ENCODE data around the gene CBFA2T2. TPM values are rescaled to one million over a fixed set of nuclear protein-coding genes. Genes with fewer than 3 reads are reported as not detected.

CBFA2T2 gene
- polyA plus RNA-seq, 5 donors = 34.1 to 48.8 (median 40.5) TPM

GRCh38 chr20:33650111-33650752 is 160.3 kb downstream of the CBFA2T2 start:
- no peak for DNase-seq

GRCh38 chr20:33650753-33651561 is 161.1 kb downstream of the CBFA2T2 start:
- no peak for DNase-seq

- no peak for DNase-seq
Observed at GRCh38 chr20:33651562-33652048, 161.7 kb downstream of the CBFA2T2 start.

DNA sequence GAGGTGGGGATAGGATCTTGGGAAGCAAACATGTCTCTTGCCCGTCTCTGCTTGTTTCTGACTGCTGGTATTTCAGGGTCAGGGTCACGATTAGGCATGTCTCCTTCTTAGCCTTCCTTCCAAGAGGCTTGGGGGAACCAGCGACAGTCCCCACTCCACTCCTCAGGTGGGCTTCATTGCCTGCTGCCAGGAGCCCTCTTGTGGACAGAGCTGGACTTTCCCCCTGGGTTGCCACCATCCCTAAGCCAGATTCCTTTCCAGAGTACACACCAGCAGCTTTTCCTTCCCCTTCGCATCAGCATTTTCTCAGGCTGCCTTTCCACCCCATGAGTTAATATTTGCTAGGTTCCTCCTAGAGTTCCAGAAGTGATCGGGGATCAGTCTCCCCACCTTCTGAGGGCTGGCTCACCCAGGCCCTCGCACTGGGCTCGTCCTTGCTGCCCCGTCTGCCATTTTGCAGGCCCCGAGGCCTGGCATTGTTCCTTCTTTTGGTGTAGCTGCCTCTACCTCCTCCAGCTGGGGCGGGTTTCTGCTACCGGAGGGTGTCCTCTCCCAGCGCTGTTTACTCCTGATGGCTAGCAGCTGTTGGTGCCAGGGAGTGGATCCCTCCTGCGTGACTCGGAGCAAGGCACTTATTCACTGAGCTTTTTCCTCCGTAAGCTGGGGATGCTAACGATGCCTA is 163.5 kb downstream of the CBFA2T2 start:
- DNase-seq = peak in 1 of 2 donors; percentile 66

- DNase-seq = no peak
Observed at GRCh38 chr20:33653900-33654596, 164.2 kb downstream of the CBFA2T2 start.

GRCh38 chr20:33654680-33655161 is 164.8 kb downstream of the CBFA2T2 start:
- DNase-seq = no peak

DNA sequence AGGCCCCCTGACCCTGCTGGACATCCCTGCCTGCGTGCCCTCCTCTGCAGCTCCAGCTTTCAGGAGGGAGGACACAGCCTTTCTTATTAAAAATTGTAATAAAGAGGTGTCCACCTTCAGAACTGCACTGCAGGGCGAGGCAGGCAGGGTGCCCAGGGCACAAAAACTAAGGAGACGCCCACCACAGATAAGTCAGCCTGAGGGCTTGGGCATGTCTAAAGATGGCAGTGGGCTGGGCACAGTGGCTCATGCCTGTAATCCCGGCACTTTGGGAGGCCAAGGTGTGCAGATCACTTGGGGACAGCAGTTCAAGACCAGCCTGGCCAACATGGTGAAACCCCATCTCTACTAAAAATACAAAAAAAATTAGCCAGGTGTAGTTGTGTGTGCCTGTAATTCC is 165.3 kb downstream of the CBFA2T2 start:
- no peak for DNase-seq

DNA sequence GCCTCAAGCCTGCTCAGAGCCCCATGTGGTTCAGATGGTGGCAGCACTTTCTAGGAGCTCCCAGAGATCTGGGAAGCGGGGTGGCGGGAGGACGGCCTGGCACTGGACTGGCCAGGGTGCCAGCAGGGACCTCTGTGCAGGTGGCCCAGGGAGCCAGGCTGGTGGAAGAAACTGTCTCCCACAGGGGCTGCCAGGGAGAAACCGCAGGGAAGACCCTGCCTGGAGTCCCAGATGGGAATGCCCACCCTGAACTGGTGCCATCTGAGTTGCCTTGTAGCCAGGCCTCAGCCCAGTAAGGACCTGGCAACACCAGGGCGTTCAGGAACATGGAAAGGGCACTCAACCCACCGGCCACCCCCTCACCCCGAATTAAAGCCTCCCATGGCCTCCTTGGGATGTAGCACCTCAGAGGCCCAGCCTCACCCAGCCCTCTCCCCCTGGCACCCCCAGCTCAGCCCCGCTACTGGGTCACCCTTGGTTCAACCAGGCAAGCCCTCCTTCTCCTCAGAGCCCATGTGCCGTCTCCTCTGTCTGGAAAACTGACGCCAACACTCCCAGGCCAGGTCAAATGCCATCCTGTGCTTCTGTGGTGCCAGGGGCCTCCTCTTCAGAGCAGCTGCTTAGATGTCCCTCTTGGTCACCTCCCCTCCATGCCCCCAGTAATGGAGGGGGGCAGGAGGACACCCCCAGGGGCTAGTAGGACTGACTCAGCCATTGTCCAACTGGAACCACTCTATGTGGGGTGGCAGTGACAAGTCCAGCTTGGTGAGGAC is 166.3 kb downstream of the CBFA2T2 start:
- no peak for DNase-seq

GRCh38 chr20:33656783-33657703 is 167.1 kb downstream of the CBFA2T2 start:
- DNase-seq = no peak

- DNase-seq = no peak
Observed at GRCh38 chr20:33657704-33658095, 167.8 kb downstream of the CBFA2T2 start.

DNA sequence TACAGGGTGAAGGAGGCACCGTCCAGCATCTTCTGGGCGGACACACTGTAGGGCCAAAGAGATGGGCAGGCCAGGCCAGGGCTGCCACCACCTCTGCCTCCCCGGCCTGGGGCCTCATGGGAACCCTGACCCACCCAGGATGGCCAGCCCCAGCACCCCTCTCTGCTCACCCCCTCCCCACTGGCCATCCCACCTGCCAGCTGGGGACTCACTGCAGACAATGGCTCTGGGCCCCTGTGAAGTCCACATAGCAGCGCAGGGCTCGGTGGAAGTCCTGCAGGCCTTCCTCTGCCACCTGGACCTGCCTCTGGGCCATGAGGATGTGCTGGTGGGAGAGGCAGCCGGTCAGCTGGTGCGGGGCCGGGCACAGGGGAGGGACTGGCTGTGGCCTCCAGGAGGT is 168.6 kb downstream of the CBFA2T2 start:
- no peak for DNase-seq

DNA sequence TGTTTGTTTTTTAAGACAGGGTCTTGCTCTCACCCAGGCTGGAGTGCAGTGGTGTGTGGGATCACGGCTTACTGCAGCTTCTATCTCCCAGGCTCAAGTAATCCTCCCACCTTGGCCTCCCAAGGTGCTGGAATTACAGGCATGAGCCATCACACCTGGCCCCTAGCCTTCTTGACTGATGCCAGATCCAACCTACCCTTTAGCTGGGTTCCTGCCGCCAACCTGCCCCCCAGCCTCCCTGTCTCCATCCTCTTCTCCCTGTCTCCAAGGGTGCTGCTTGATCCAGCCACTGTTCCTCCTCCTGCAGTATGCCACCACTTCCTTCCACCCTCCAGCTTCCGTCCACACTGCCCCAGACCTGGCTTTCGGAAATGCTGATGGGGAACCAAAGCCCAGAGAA is 169.0 kb downstream of the CBFA2T2 start:
- no peak for DNase-seq

- DNase-seq = no peak
Observed at GRCh38 chr20:33659341-33660034, 169.6 kb downstream of the CBFA2T2 start.

DNA sequence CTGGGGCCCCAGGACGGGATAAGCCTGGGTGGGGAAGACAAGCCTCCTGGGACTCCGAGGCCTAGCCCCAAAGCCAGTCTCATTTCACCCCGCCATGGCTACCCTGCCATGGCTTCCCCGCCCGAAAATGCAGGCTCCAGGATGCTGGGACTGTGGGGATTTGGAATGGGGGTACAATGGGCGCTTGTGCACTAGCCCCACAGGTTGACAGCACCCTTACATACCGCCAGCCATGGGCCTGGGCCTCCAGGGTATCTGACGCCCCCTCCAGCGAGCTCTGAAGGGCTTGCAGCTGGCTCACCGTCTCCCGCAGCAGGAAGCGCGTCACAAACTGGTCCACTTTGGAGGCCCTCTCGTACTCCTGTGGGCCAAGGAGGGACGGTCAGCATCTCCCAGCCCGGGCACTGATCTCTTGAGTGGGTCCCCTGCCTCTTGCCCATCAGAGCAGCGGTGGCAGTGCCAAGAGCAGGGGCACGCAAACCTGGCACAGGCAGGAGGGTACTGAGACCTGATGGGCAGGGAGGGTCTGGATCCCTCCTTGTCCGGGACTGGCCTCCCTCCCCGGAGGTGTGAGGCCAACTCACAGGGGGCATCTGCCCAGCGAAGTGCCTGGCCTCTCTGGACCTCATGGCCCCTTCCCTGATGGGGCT is 170.3 kb downstream of the CBFA2T2 start:
- DNase-seq = no peak

DNA sequence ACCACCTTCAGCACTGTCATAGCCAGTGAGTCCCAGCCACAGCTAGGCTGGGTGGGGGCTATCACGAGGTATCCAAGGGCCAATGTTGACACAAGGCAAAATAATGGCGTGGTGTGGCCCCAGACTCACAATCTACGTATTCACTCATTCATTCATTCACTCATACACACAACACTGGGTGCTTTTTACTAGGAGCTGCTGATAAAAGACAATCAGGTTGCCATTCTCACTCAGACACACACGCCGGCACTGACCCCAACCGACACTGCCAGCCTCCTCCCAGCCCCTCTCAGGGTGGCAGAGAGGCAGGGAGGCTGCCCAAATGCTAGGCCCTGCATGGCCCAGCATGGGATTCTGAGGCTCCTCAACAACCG is 170.8 kb downstream of the CBFA2T2 start:
- no peak for DNase-seq

DNA sequence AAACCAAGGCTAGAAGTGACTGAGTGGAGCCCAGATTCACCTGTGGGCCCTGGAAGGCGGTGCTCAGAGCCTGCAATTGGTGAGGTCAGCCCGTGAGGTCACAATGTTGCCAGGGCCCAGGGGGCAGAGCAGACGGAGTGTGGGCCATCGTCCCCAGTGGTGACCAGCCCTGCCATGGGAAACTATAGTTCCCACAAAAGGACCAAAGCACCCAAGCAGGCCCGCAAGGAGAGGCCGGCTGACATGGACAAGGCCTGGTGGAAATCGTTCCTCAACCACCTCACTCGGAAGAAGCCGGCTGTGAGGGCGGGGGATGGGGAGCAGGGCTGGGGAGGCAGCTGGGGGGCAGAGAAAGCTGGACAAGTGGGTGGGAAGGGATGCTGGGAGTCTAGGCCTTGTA is 172.3 kb downstream of the CBFA2T2 start, which contains the start of gene C20orf144:
Gene C20orf144, plus strand, starts transcription at position 156 of the 400 bp plus-strand sequence. Its CDS starts 19 bp downstream, at position 175.
- DNase-seq = no peak

- DNase-seq = peak; percentile 72 to 74
Observed at GRCh38 chr20:33663161-33664084, 173.5 kb downstream of the CBFA2T2 start.
